Measurements from ENCODE around the gene POLG.

POLG gene

GRCh38 chr15:89334510-89335297 lies at the start of gene POLG:
TSS of gene POLG (minus strand) at chr15:89334824. CDS start at chr15:89333754, 1,070 bp downstream.
- in situ Hi-C loops (cut with HindIII; ENCODE audit: low sequenced_read_pairs), result no loop called here

GRCh38 chr15:89384176-89384604 lies 49.6 kb upstream of the POLG start:
- in situ Hi-C loops (cut with HindIII; ENCODE audit: low sequenced_read_pairs), result no loop called here

GRCh38 chr15:89383365-89384175 lies 48.9 kb upstream of the POLG start:
- in situ Hi-C loops (cut with HindIII; ENCODE audit: low sequenced_read_pairs), result no loop called here

- in situ Hi-C loops (cut with HindIII; ENCODE audit: low sequenced_read_pairs), result no loop called here
These were observed 47.5 kb upstream of the POLG start for GRCh38 chr15:89381888-89382686.

- in situ Hi-C loops (cut with HindIII; ENCODE audit: low sequenced_read_pairs), result no loop called here
These were observed 46.7 kb upstream of the POLG start for GRCh38 chr15:89381331-89381730.

GRCh38 chr15:89379818-89380217 lies 45.2 kb upstream of the POLG start:
- in situ Hi-C loops (cut with HindIII; ENCODE audit: low sequenced_read_pairs), result no loop called here

- in situ Hi-C loops (cut with HindIII; ENCODE audit: low sequenced_read_pairs), result no loop called here
These were observed 44.6 kb upstream of the POLG start for GRCh38 chr15:89379251-89379695.

GRCh38 chr15:89378296-89379151 lies 43.9 kb upstream of the POLG start:
- in situ Hi-C loops (cut with HindIII; ENCODE audit: low sequenced_read_pairs), result no loop called here

GRCh38 chr15:89377842-89378295 lies 43.2 kb upstream of the POLG start:
- in situ Hi-C loops (cut with HindIII; ENCODE audit: low sequenced_read_pairs), result no loop called here

GRCh38 chr15:89377024-89377841 lies 42.6 kb upstream of the POLG start:
- in situ Hi-C loops (cut with HindIII; ENCODE audit: low sequenced_read_pairs), result no loop called here

GRCh38 chr15:89376388-89376787 lies 41.8 kb upstream of the POLG start:
- in situ Hi-C loops (cut with HindIII; ENCODE audit: low sequenced_read_pairs), result no loop called here

- in situ Hi-C loops (cut with HindIII; ENCODE audit: low sequenced_read_pairs), result no loop called here
These were observed 40.7 kb upstream of the POLG start for GRCh38 chr15:89375093-89376005.

GRCh38 chr15:89374086-89374981 lies 39.7 kb upstream of the POLG start:
- in situ Hi-C loops (cut with HindIII; ENCODE audit: low sequenced_read_pairs), result no loop called here

- in situ Hi-C loops (cut with HindIII; ENCODE audit: low sequenced_read_pairs), result no loop called here
These were observed 37.7 kb upstream of the POLG start for GRCh38 chr15:89372069-89372935.

- in situ Hi-C loops (cut with HindIII; ENCODE audit: low sequenced_read_pairs), result no loop called here
These were observed 36.8 kb upstream of the POLG start for GRCh38 chr15:89371228-89372044.

GRCh38 chr15:89370978-89371227 lies 36.3 kb upstream of the POLG start:
- in situ Hi-C loops (cut with HindIII; ENCODE audit: low sequenced_read_pairs), result no loop called here

Measured in DLD1 (cell line).